GM21723 (cell line): ENCODE data around the gene MYBPH.

Experiments
- ATAC-seq: cut with Tn5 transposase; IDR thresholded peaks from one replicate; pipeline ENCODE4 v1.9.1; 2021; ENCODE audit warnings: mild to moderate bottlenecking, moderate library complexity; ENCODE audit not compliant: unreplicated experiment

MYBPH gene

DNA sequence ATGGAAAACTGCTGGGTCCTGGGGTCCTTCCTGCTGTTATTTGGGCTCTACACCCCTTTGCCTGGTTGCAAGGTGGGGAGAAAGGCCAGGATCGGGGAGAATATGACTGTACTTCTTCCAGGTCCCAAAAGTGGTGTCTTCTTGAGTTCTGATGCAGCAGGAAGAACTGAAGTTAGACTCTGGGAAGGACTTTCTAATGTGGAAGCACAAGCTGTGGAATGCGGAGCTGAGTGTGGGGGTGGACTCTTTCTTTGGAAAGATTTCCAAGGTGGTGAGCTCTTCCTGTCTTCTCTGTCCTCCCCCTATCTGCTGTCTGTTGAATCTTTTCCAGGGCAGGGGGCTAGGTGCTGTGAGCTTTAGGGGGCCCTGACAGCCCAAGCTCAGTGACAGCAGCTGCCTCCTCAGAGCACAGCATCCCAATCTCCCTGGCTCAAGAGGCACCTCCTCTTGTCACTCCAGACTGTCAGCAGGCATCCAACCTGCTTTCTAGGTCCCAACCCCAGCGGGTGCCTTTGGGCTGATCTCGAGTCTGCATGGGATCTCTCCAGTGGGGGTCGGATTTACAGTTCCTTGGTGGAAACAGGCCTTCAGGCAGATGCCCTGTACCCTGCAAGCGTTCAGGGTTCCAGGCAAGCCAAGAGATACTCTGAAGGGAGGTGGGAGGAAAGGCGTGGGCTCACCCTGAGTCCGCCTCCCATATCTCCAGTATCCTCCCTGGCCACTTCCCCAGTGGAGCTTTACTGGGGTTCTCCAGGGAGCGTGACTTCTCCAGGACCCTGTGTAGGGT lies 24.9 kb downstream of the MYBPH start:
- no peak for ATAC-seq

DNA sequence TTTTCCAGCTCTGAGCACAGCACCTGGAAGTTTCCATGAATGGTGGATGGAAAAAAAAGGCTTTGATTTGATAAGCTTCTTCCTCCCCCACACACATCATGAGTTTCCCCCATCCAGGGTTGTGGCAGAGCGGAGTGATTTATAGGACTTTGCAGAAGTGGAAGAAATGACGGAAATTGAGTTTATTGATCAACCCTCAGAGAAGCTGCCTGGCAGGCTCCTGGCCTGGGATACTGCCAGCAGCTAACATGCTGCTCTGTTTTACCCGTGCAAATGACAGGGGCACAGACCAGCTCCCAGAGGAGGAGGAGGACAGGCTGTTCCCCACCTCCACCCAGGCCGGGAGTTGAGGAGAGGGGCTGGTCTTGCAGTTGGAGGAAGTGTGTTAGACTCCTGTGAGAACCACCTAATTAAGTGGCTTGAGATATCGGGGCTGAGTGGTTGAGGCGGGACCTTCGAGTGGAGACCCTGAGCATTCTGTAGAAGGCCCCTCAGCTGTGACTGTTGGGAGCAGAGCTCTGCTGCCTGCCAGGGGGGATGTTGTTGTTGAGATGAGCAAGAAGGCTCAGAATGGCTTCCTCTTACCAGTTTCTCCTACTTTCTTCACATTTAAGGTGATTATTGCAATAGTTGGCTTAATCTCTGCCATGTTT lies 26.3 kb downstream of the MYBPH start:
- no peak for ATAC-seq

DNA sequence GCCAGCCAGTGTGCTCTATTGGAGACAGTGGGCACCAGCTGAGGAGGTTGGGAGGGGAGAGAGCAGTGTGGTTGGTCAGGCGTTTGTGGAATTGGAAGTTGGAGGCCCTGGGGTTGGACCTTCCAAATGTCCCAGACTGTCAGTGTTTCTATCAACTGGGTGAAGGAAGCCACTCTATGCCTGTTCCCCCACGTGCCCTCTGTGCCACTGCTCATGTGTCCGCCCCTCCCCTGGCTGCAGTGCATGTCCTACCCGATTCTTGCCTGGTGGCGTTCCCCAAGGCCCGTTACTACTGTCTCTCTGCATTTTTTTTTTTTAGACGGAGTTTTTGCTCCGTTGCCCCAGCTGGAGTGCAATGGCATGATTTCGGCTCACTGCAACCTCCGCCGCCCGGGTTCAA lies 27.0 kb downstream of the MYBPH start:
- ATAC-seq: no peak

DNA sequence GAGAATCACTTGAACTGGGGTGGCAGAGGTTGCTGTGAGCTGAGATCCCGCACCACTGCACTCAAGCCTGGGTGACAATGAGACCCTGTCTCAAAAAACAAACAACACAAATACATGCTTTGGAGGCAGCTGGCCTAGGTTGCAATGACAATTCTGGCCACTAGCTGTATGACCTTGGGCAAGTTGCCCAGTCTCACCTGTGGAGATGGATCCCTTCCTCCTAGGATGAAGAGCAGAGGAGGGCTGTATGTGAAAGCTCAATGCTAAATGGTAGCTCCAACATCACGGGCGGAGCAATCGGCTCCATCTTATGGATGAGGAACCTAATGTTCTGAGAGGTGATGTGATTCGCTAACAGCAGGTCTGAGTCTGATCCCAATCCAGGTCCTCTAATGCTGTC lies 27.5 kb downstream of the MYBPH start:
- ATAC-seq: no peak

DNA sequence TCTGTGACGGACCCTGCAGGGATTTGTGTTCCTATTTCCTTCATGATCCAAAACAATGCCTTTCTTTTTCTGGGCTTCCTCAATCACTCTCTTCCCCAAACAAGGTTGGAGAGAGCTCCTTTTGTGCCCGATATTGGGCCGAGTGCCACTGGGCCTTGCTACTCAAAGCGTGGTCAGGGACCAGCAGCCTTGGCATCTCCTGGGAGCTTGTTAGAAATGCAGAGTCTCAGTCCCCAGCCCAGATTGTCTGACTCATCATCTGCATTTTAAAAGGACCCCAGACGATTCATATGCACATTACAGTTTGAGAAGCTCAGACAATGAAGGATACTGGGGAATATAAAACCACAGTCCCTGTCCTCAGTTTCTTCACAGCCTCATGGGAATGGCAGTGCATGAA lies 28.2 kb downstream of the MYBPH start:
- no peak for ATAC-seq

DNA sequence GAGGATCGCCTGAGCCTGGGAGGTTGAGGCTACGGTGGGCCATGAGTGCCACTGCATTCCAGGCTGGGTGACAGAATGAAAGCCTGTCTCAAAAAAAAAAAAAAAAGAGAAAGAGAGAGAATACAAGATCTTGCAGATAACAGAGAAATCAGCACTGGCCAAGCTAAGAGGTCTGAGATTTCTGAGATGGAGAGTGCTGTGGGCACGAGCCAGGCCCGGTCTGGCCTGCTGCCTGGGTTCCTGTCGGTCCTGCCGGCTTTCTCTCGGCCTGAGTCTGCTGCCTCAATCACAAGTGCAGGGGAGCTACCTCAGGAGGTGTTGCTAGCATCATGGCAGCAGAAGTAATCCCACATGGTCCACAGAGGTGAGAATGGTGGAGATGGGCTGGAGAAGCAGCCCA lies 29.1 kb downstream of the MYBPH start:
- no peak for ATAC-seq

DNA sequence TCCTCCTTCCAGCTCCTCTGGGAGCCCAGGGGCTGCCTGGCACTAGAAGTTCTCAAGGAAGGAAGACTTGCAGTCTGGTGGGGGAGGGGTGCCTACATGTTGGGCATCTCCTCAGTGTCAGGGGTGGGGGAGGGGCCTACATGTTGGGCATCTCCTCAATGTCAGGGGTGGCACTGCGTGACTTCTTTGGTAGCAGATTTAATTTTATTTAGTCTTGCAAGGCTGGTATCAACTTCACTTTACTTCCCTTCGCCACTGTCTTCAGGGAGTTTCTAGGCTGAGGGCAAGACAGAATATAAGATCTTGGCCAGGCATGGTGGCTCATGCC lies 29.6 kb downstream of the MYBPH start:
- ATAC-seq: no peak

DNA sequence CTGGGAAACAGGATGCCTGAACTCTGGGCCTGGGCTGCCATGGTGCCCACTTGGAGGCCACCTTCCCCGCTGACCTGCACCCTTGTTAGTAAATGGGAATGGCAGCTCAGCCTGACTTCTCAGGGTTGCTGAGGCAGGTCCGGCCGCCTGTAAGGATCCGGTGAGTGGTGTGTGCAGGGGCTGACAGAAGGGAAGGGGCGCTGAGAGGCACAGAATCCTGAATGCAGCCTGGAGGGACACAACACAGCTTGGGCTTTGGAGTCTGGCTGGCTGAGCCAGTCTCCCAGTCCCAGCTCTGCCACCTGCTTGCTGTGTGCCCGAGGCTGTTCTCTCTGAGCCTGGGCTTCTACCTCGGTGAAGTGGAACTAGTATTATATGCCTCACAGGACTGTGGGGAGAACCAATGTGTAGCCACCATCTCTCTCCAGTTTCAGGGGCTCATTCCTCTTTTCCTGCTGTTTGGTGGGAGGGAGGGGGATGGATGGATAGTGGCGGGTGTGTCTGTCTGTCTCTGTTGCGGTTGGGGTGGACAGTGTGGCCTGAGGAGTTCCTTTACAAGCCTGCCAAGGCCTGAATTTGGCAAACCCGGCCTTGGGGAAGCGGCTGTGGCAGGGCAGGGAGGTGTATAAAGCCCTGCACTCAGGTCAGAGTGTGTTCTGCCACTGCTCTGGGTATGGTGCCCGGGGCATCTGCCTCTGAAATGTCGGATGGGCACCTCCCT lies 30.1 kb downstream of the MYBPH start:
- ATAC-seq: no peak

DNA sequence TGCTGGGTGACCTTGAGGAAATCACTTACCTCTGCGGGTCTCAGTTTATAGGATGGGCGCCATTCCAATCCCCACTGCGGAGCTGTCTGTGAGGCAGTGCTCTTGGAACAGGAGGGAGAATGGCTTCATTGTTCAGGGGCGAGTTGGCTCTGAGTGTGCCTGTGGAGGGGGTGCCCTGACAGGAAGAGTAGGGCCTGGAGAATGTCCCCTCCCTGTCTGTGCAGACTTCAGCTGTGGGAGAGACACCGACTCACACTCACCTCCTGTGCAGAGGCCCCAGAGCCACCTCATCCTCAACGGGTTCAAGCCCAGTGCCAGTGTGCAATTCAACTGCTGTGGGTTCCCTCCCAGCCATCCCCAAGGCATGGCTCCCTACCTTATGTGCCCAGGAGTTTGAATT lies 31.0 kb downstream of the MYBPH start:
- no peak for ATAC-seq

DNA sequence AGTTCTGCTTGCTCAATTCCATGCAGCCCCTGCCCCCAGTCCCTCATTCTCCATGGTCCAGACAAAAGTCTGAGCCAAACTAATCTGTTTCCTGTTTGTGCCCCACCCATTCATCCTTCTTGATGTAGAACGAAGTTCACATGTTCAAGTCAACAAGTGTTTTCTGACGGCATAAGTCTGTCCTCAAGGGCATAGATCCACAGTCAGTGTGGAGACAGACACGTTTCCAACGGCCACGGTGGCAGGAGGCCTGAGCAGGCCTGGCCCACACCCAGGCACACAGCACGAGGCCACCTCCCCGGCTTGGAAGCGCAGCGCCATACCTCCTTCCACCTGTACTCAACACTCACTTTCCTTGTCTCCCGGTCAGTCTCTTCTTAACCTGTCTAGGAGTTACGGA lies 32.0 kb downstream of the MYBPH start:
- no peak for ATAC-seq

DNA sequence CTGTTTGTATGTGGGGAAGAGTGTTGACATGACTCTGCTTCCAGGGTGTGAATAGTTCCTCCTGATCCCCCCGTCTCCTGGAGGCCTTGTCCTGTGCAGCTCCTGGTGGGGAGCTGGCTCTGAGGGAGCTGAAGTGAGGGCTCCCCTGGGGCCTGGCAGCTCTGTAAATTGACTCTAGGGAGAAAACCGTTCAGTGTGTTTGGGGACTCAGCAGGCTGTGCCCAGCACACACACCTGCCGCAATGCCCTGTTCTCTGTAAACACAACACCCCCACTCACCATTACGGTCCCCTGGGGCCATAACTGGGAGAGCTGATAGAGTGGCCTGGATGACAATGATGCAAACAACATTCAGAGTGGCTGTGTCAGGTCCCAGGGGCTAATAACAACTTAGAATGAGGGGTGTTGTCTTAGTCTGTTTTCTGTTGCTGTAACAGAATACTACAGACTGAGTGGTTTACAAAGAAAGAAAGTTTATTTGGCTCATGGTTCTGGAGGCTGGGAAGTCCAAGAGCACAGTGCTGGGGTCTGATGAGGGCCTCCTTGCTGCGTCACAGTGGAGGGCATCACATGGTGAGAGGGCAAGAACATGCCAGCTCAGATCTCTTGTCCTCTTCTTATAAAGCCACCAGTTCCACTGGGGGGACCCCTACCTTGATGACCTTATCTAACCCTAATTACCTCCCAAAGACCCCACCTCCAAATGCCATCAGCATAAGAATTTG lies 32.8 kb downstream of the MYBPH start:
- ATAC-seq: no peak

DNA sequence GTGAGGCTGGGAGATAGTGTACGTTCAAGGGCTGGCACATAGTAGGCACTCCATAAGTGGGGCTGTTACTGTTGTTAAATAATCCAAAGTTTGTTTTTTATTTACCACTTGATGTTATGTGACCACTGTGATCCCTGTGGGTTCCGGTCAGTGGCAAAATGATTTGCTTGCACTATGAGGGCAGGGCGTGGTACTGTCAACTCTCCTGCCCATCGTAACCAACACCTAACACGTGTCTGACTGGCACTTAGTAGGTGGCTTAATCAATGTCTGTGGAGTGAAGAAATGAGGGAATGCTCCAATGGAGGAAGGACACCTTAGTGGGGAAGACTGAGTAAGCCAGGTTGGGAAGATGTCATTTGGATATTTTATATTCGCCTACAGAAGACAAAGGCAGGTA lies 33.5 kb downstream of the MYBPH start:
- no peak for ATAC-seq

DNA sequence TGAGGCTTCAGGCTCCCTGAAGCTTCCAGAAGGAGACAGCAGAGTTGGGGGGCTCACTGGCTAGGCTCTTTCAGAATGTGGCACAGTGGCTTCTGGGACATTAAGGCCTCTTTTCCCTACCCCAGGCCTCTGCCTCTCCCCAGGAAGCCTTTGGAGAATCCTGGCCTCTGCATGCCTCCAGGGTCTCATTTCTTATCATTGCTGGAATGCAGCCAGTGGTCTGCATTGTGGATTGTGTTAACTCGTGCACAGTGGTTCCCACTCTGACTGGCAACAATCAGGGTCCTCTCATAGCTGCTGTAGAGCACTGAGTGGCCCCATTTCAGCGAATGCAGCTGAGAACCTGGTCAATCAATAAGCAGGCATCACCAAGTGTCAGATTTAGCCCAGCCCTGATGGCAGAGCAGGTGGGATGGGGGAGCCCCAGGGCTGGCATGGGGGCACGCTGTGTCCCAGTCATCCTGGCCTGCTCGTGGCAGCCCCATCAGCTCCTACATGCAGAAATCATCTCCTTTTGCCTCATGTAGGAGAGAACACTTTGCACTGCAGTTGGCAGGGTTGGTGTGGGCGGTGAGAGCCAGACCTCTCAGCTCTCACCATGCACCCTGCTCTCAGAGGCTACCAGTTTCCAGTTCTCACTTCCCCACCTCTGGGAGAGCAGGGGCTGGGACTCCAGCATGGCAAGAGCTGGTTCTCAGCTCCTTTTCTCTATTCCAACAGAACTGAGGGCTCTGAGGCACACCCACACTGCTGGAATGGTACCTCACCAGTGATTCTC lies 34.7 kb downstream of the MYBPH start:
- no peak for ATAC-seq

DNA sequence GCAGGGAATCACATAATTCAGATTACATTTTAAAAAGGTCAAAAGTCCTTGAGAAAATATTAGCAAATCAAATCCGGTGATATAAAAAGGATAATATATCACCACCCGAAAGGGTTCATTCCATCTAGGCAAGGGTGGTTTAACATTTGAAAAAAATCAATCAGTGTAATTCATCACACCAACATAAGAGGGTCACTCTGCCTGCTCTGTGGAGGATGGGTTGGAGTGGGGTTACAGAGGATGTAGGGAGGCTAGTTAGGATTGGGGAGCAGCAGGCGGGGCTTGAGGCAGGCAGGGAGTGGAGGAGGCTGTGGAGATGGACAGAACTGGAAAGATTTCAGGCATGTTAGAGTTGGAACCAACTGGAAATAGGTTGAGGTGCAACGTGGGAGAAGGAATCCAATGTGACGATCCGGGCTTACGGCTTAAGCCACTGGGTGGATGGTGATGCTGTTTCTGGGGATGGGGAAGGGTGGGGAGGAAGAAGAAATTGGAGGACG lies 35.6 kb downstream of the MYBPH start:
- no peak for ATAC-seq

DNA sequence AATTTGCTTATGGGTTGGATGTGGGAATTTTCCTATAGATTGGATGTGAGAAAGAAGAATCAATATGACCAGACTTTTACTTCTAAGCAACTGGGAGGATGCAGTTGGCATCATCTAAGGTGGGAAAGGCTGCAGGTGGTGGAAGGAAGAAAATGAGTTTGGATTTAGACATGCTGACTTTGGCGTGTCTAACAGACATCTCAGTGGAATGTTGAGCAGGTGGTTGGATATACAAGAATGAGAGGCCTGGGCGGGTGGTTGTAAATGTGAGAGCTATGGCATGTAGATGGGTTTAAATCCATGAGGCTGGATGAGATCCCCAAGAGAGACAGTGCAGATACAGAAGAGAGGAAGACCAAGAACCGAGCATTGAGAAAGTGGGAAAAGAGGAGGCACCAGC lies 37.6 kb downstream of the MYBPH start:
- no peak for ATAC-seq

DNA sequence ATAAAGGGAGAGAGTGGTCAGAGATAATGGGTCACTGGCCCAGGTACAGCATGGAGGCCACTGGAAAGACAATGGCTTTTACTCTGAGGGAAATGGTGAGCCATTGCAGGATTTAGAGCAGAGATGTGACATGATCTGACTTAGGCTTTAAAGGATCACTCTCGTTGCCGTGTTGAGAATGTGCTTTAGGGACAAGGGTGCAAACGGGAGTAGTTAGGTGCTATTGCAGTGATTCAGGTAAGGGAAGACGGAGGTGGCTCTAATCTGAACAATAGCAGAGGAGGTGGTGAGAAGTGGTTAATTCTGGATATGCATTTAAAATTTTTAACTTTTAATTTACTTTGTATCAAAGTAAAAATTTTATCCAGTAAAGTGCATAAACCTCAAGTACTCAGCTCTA lies 38.3 kb downstream of the MYBPH start:
- ATAC-seq: no peak

DNA sequence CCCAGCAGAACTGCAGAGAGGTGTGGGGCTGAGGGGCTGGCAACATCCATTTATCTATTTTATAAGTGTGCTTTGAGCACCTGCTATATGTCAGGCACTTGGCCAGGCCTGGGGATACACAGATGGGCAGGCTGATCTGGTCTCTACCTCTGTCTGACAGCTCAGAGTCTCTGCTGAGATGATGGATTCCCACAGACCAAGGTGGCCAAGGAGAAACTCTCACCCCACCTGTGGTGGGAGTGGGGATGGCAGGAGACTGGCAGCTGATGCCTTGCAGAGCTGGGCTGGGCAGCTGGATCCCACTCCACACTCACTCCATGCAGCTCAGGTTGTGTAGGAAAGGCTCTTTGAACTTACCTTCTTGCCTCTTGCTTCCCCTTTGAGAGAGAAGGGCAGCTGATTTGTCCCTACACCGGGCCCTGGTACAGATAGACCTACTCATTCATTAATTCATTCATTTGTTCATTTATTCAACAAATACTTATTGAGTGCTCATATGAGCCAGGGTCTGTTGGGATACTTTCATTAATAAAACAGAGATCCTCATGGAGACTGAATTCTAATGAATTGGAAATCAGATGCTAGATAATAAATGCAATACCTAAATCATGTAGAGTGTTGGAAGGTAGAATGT lies 39.1 kb downstream of the MYBPH start:
- no peak for ATAC-seq

DNA sequence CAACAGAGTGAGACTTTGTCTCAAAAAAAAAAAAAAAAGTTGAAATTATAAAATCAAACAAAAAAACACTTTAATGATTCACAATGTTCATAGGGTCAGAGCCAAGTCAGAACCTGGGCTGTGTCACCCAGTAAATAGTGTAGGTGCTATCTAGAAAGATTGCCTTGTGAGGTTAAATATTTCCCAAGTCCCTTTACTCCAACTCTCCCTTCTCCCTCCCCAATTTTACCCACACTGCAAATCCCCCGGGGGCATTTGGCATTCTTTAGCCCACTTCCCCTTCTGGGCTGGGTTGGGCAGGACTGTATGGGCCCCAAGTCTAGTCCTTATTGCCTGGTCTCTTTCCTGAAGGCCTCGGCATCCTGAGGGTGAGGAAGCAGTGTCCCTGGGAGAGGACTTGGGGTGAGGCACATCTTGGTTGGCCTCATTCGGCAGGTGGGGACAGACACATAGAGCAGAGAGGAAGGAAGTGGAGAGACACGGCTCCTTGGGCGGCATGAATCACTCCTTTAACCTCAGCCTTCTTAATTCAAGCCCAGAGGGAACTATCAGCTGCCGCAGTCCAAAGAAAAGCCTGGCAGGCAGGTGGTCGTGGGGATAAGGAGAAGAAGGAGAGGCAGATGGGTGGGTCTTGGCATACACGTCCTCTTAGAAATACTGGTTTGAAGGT lies 39.9 kb downstream of the MYBPH start:
- ATAC-seq: no peak

DNA sequence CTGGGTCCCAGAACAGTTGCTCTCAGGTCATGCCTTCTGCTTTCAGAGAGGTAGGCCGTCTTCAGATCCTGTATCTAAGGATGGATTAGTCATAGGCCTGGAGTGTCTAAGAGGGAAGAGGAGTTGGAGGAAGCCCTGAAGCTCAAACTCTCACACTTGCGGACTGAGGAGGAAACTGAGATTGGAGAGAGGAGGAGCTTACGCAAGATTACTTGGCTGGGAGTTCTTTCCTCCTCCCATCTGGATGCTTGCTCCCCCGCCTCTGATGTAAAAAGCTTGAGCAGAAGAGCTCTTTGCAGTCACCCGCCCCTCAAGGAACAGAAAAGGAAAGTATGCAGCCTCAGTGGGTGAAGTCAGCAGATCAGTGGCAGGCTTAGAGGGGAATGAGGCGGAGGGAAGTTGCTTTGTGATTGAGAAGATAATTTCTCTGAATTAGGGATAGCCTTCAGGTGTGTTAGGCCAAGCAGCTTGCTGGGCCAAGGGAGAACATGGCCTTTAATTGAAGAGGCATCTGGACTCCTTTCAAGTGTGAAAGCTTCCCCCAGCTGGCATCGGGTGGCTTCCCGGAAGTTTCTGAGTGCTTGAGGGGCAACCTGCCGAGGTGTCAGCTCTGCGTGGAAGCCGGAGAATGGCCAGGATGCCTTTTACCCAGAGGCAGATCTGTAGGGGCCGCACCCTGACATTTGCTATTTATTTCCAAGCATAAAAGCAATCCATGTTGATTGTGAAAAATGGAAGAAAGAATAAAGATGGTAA lies 41.5 kb downstream of the MYBPH start:
- no peak for ATAC-seq
